ENCODE results near the gene SLC7A14. TPM values are rescaled to one million over a fixed set of nuclear protein-coding genes. Genes with fewer than 3 reads are reported as not detected.

Gene SLC7A14
- total RNA-seq, 2 experiments from 2014 or later: not detected

DNA sequence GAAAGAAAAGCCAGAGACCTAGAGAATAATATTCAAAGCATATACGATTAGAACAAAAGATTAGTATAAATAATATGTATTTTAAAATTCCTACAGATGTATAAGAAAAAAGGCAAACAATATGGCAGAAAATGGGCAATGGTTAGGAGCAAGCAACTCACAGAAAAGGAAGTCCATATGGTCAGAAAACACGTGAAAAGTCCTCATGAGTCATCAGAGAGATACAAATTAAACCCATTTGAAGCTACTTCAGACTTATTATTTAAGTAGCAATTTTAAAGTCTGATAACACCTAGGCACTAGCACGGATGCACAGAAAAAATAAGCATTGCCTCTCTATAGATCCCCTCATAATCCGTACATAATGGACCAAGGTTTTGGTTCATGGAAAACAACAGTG lies 25.6 kb downstream of the SLC7A14 start:
- Mint-ChIP-seq H3K9me3 (ENCODE audit: low read depth) (no peaks in the 10 kb centered on the region), H3K27ac (no peak overlapping the region), H3K4me3 (no peak overlapping the region), H3K36me3 (ENCODE audit: low read depth) (no peaks in the 10 kb centered on the region), H3K4me1 (peaks cover 14% of the 10 kb centered on the region), H3K27me3 (peaks cover 12% of the 10 kb centered on the region)
- intact Hi-C loops (cut with DNase I, micrococcal nuclease): no loop called here
- ChIA-PET CTCF (no interaction called here), POLR2A (no interaction called here)
- DNase-seq (no peak), ATAC-seq (no peak)

- POLR2A ChIA-PET: no interaction called here
- H3K4me3 Mint-ChIP-seq: no peak overlapping the region
- intact Hi-C loops (cut with DNase I, micrococcal nuclease): no loop called here
- CTCF ChIA-PET: no interaction called here
- H3K4me1 Mint-ChIP-seq: peaks cover 2% of the 10 kb centered on the region
- ATAC-seq (no peak), DNase-seq (no peak)
- H3K27ac Mint-ChIP-seq: no peak overlapping the region
- peaks cover 21% of the 10 kb centered on the region for H3K27me3 Mint-ChIP-seq
- no peaks in the 10 kb centered on the region for H3K9me3 Mint-ChIP-seq (ENCODE audit: low read depth)
- no peaks in the 10 kb centered on the region for H3K36me3 Mint-ChIP-seq (ENCODE audit: low read depth)
These were observed 27.4 kb downstream of the SLC7A14 start for GRCh38 chr3:170558427-170558826.

GRCh38 chr3:170555329-170555728 lies 30.5 kb downstream of the SLC7A14 start:
- H3K4me3 Mint-ChIP-seq: no peak overlapping the region
- ATAC-seq (no peak), DNase-seq (no peak)
- H3K9me3 Mint-ChIP-seq (ENCODE audit: low read depth): no peaks in the 10 kb centered on the region
- H3K36me3 Mint-ChIP-seq (ENCODE audit: low read depth): no peaks in the 10 kb centered on the region
- ChIA-PET POLR2A (no interaction called here), CTCF (no interaction called here)
- intact Hi-C loops (cut with DNase I, micrococcal nuclease): no loop called here
- no peaks in the 10 kb centered on the region for H3K4me1 Mint-ChIP-seq
- no peak overlapping the region for H3K27ac Mint-ChIP-seq
- peaks cover 26% of the 10 kb centered on the region for H3K27me3 Mint-ChIP-seq

- H3K4me1 Mint-ChIP-seq: no peaks in the 10 kb centered on the region
- ChIA-PET CTCF (interaction anchor here (0.7 kb wide), 2 partner anchors 677 to 1441 kb away, joined by 3 read pairs; no protein-coding TSS in a partner anchor), POLR2A (no interaction called here)
- no peaks in the 10 kb centered on the region for H3K9me3 Mint-ChIP-seq (ENCODE audit: low read depth)
- no peaks in the 10 kb centered on the region for H3K36me3 Mint-ChIP-seq (ENCODE audit: low read depth)
- no peak overlapping the region for H3K4me3 Mint-ChIP-seq
- no peak overlapping the region for H3K27ac Mint-ChIP-seq
- peaks cover 30% of the 10 kb centered on the region for H3K27me3 Mint-ChIP-seq
- intact Hi-C loops (cut with DNase I, micrococcal nuclease): no loop called here
- no peak for ATAC-seq
- no peak for DNase-seq
These were observed 31.8 kb downstream of the SLC7A14 start for GRCh38 chr3:170553788-170554757.

DNA sequence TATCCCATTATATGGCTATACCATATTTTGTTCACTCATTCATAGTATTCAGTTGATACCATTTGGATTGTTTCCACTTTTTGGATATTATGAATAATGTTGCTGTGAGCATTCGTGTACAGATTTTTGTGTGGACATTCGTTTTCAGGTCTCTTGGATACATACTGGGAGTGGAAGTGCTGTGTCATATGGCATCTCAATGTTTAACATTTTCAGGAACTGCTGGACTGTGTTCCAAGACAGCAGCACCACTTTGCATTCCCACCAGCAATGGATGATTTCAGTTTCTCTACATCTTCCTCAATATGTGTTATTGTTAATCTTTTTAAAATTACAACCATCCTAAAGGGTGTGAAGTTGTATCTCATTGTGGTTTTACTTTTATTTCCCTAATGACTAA lies 34.6 kb downstream of the SLC7A14 start:
- POLR2A ChIA-PET: no interaction called here
- Mint-ChIP-seq H3K36me3 (ENCODE audit: low read depth) (no peaks in the 10 kb centered on the region), H3K27ac (no peak overlapping the region)

DNA sequence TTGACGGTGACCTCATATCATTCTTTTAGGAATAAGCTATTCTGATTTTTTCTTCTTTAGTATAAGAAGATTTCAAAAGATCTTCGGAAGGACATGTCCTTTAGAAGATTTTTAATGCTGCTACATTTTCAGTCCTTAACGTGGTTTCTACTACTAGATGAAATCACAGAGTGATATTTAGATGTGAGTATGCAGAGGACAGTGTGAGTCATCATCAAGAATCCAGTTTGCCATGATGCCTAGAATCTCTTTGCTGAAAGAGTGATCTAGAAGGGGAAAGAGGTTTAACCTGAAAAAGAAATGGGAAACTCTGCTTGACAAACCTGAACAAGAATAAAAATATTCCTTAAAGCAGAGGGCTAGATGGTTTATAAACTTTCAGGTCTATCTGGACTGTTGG lies 43.2 kb downstream of the SLC7A14 start:
- Mint-ChIP-seq H3K9me3 (ENCODE audit: low read depth) (no peaks in the 10 kb centered on the region), H3K4me1 (no peaks in the 10 kb centered on the region), H3K27me3 (peaks cover 28% of the 10 kb centered on the region), H3K4me3 (no peak overlapping the region), H3K36me3 (ENCODE audit: low read depth) (no peaks in the 10 kb centered on the region), H3K27ac (no peak overlapping the region)
- ATAC-seq: no peak
- POLR2A ChIA-PET: no interaction called here
- no peak for DNase-seq
- CTCF ChIA-PET: no interaction called here
- intact Hi-C loops (cut with DNase I, micrococcal nuclease): no loop called here

More for the DNA sequence above, 34.6 kb downstream of the SLC7A14 start:
- H3K4me3 Mint-ChIP-seq: no peak overlapping the region
- CTCF ChIA-PET: no interaction called here
- H3K4me1 Mint-ChIP-seq: no peaks in the 10 kb centered on the region
- intact Hi-C loops (cut with DNase I, micrococcal nuclease): no loop called here
- peaks cover 30% of the 10 kb centered on the region for H3K27me3 Mint-ChIP-seq
- ATAC-seq: no peak
- no peak for DNase-seq
- no peaks in the 10 kb centered on the region for H3K9me3 Mint-ChIP-seq (ENCODE audit: low read depth)

DNA sequence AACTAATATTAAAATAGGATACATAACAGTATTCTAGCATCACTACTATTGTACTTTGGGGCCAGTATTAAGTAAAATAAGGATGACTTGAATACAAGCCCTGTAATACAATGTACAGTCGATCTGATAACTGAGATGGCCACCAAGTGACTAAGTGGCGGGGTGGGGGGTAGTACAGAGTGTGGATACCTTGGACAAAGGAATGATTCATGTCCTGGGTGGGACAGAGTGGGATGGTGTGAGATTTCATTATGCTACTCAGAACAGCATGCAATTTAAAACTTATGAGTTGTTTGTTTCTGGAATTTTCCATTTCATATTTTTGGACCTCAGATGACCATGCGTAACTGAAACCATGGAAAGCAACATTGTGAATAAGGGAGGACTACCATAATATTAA lies 46.0 kb downstream of the SLC7A14 start:
- Mint-ChIP-seq H3K36me3 (ENCODE audit: low read depth) (no peaks in the 10 kb centered on the region), H3K4me1 (no peaks in the 10 kb centered on the region), H3K27me3 (peaks cover 37% of the 10 kb centered on the region), H3K9me3 (ENCODE audit: low read depth) (no peaks in the 10 kb centered on the region), H3K27ac (no peak overlapping the region), H3K4me3 (no peak overlapping the region)
- no peak for DNase-seq
- no peak for ATAC-seq
- CTCF ChIA-PET: interaction anchor here (0.6 to 0.8 kb wide), 2 partner anchors 128 to 1011 kb away, joined by 3 to 4 read pairs; no protein-coding TSS in a partner anchor
- intact Hi-C loops (cut with DNase I, micrococcal nuclease): no loop called here
- POLR2A ChIA-PET: no interaction called here

DNA sequence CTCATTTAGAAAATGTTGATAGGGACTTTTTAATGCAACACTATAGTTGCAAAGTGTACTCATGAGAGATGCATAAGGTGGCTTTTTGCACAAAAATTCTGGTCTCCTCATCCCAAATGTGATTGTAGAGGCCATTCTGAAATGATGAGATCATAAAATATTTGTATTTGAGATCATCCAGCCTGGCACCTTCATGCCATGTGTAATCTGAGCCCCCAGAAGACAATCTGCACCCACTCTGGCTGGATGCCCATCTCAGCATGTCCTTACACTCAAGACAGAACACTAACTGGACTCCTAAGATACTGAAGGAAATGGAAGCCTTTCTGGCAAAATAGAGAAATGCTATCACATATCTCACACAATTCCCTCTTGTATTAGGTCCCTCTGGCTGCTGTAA lies 49.2 kb downstream of the SLC7A14 start:
- CTCF ChIA-PET: interaction anchor here (1.3 kb wide), 1 partner anchor 123 kb away, joined by 3 read pairs; no protein-coding TSS in a partner anchor
- no peak for ATAC-seq

GRCh38 chr3:170534227-170534626 lies 51.6 kb downstream of the SLC7A14 start:
- ChIA-PET POLR2A (no interaction called here), CTCF (no interaction called here)
- Mint-ChIP-seq H3K9me3 (ENCODE audit: low read depth) (no peaks in the 10 kb centered on the region), H3K4me1 (no peaks in the 10 kb centered on the region), H3K36me3 (ENCODE audit: low read depth) (no peaks in the 10 kb centered on the region), H3K4me3 (no peak overlapping the region), H3K27me3 (peaks cover 24% of the 10 kb centered on the region), H3K27ac (no peak overlapping the region)
- DNase-seq (no peak), ATAC-seq (no peak)
- intact Hi-C loops (cut with DNase I, micrococcal nuclease): no loop called here

More for the DNA sequence above, 49.2 kb downstream of the SLC7A14 start:
- Mint-ChIP-seq H3K36me3 (ENCODE audit: low read depth) (no peaks in the 10 kb centered on the region), H3K4me3 (no peak overlapping the region), H3K27me3 (peaks cover 30% of the 10 kb centered on the region), H3K27ac (no peak overlapping the region), H3K4me1 (no peaks in the 10 kb centered on the region), H3K9me3 (ENCODE audit: low read depth) (no peaks in the 10 kb centered on the region)
- no peak for DNase-seq
- intact Hi-C loops (cut with DNase I, micrococcal nuclease): no loop called here
- POLR2A ChIA-PET: no interaction called here

- H3K4me1 Mint-ChIP-seq: no peaks in the 10 kb centered on the region
- H3K27ac Mint-ChIP-seq: no peak overlapping the region
- peaks cover 16% of the 10 kb centered on the region for H3K27me3 Mint-ChIP-seq
- ChIA-PET POLR2A (no interaction called here), CTCF (interaction anchor here (1.2 kb wide), 1 partner anchor 20 kb away, joined by 3 read pairs; no protein-coding TSS in a partner anchor)
- no peak for ATAC-seq
- H3K36me3 Mint-ChIP-seq (ENCODE audit: low read depth): no peaks in the 10 kb centered on the region
- intact Hi-C loops (cut with DNase I, micrococcal nuclease): no loop called here
- DNase-seq: no peak
- no peaks in the 10 kb centered on the region for H3K9me3 Mint-ChIP-seq (ENCODE audit: low read depth)
- H3K4me3 Mint-ChIP-seq: no peak overlapping the region
These were observed 53.3 kb downstream of the SLC7A14 start for GRCh38 chr3:170532573-170532972.

DNA sequence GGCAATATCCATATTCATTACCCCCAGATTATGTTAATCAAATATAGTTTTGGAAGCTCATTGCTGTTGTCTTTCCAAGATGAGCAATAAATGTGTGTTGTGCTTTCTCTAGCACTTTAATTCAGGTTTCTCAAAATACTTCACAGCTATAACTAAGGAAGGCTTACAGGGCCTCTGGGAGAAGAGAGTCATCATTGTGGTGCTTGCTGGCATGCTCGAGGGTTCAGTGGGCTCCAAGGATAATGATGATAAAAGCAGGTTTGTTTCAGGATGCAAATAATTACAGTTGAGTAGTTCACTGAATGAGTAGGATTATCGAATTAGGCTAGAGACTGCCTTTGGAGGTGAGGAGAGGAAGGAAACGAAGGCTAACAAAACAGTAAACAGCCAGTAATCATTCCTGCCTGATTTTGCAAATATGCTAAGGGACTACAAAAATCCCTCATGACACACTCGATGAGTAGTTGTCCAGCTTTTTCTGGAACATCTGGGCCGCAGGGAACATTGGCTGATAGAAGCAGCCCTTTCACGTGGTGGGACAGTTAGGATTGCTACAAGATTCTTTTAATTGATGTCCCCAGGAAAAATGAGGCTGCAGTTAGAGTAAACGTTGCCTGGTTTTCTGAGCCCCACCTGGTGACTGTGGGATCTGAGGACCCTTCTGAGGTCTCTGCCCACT lies 54.1 kb downstream of the SLC7A14 start:
- Mint-ChIP-seq H3K27ac (no peak overlapping the region), H3K9me3 (ENCODE audit: low read depth) (no peaks in the 10 kb centered on the region), H3K4me1 (no peaks in the 10 kb centered on the region), H3K36me3 (ENCODE audit: low read depth) (no peaks in the 10 kb centered on the region), H3K27me3 (peaks cover 9% of the 10 kb centered on the region), H3K4me3 (no peak overlapping the region)
- intact Hi-C loops (cut with DNase I, micrococcal nuclease): no loop called here
- POLR2A ChIA-PET: no interaction called here
- DNase-seq: no peak
- CTCF ChIA-PET: interaction anchor here (1.2 kb wide), 1 partner anchor 21 kb away, joined by 3 read pairs; no protein-coding TSS in a partner anchor
- no peak for ATAC-seq

- Mint-ChIP-seq H3K9me3 (ENCODE audit: low read depth) (no peaks in the 10 kb centered on the region), H3K4me3 (no peak overlapping the region), H3K27ac (no peak overlapping the region), H3K27me3 (peaks cover 7% of the 10 kb centered on the region), H3K36me3 (ENCODE audit: low read depth) (no peaks in the 10 kb centered on the region), H3K4me1 (no peaks in the 10 kb centered on the region)
- no peak for DNase-seq
- ChIA-PET POLR2A (no interaction called here), CTCF (interaction anchor here (1.2 kb wide), 1 partner anchor 22 kb away, joined by 3 read pairs; no protein-coding TSS in a partner anchor)
- no peak for ATAC-seq
- intact Hi-C loops (cut with DNase I, micrococcal nuclease): no loop called here
These were observed 54.8 kb downstream of the SLC7A14 start for GRCh38 chr3:170531054-170531453.

Measured in activated CD4-positive, alpha-beta T cell treated with anti-CD3 and anti-CD28 coated beads for 36 hours (primary cell).